ENCODE results near the gene ACSS1.
A peak's percentile ranks its signal among the peaks of the same experiment; 100 is the strongest.

DNA sequence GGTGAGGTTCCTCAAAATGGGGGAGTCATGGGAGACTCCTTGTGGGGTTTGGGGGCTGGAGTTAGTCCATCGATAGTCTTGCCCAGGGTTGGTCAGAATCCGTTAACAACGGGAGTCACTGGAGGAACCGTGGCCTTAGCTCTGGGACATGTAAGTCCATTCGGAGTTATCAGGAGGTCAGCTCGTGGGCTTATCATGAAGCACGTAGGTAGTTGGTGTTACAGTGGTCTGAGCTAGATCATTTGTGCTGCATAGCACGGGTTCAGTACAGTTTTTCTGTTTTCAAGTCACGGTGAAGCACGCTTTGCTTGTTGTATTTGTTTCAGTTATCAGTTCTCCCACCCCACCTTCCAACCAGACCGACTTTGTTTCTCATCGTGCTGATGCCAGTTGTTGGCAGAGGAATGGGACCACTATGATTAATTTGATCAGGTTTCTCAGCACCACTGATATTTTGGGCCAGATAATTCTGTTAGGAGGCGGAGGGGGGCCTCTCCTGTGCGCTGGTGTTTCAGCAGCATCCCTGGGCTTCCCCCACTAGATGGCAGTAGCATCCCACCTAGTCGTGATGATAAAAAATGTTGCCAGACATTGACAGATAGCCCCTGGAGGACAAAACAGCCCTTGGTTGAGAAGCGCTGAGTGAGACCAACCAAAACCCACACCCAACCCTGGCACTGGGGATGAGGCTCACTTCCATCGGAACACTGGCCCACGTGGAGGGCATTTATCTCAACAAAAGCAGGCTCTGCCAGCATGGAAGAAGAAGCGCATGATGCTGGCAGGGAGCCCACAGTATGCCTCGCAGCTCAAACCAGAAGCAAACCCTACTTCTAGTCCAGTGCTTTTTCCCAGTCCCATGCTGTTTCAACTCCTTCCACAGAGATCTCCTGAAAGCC is 63.2 kb downstream of the ACSS1 start:
- TF ChIP-seq, protein P1, sequence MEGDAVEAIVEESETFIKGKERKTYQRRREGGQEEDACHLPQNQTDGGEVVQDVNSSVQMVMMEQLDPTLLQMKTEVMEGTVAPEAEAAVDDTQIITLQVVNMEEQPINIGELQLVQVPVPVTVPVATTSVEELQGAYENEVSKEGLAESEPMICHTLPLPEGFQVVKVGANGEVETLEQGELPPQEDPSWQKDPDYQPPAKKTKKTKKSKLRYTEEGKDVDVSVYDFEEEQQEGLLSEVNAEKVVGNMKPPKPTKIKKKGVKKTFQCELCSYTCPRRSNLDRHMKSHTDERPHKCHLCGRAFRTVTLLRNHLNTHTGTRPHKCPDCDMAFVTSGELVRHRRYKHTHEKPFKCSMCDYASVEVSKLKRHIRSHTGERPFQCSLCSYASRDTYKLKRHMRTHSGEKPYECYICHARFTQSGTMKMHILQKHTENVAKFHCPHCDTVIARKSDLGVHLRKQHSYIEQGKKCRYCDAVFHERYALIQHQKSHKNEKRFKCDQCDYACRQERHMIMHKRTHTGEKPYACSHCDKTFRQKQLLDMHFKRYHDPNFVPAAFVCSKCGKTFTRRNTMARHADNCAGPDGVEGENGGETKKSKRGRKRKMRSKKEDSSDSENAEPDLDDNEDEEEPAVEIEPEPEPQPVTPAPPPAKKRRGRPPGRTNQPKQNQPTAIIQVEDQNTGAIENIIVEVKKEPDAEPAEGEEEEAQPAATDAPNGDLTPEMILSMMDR (IDR thresholded peaks at IDR 0.05; ENCODE audit: insufficient read depth, low read depth, low read length): peak; percentile 97
- no peak for TF ChIP-seq EZH2 (IDR thresholded peaks at IDR 0.05; ENCODE audit: insufficient read depth, low read length)

All from astrocyte (in vitro differentiated cells and primary cell).